DMS153 (cell line): ENCODE measurements around the gene GNPTG.
A peak's percentile ranks its signal among the peaks of the same experiment; 100 is the strongest.

Experiments used
- DNase-seq: peaks from one replicate; lab custom pipeline; 2025; lab: John Stamatoyannopoulos, UW

Gene GNPTG

GRCh38 chr16:1347286-1347855 lies 4.4 kb upstream of the GNPTG start:
- no peak for DNase-seq

DNA sequence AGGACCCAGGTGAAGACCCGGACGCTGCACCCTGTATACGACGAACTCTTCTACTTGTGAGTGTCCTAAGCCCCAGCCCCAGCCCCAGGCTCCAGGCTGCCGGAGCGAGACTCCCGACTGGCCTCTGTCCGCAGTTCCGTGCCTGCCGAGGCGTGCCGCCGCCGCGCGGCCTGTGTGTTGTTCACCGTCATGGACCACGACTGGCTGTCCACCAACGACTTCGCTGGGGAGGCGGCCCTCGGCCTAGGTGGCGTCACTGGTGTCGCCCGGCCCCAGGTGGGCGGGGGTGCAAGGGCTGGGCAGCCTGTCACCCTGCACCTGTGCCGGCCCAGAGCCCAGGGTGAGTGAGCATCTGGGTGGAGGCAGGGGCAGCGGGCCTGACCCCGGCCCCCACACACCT lies 3.8 kb upstream of the GNPTG start:
- DNase-seq, result no peak

- no peak for DNase-seq
Observed at GRCh38 chr16:1348441-1348840, 3.3 kb upstream of the GNPTG start.

DNA sequence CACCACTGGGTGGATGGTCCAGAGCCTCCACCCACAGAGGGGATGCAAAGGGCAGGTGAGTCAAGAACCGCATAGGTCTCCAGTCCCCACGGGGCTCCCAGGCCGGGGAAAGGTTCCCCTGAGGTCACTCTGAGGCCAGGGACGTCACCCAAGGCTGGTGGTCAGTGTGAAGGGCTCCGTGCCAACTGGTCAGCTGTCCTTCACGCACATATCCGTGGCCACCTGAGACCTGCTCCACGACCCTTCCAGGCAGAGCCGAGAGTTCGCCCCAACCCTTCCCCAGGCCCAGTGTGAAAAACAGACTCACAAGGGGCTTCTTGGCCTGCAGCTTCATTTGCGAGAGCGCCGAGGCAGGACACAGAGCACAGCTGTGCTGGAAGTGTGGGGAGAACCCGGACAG lies 2.8 kb upstream of the GNPTG start:
- DNase-seq, result no peak

GRCh38 chr16:1349351-1349750 lies 2.4 kb upstream of the GNPTG start:
- DNase-seq, result no peak

GRCh38 chr16:1349951-1350350 lies 1.8 kb upstream of the GNPTG start:
- DNase-seq, result no peak

DNA sequence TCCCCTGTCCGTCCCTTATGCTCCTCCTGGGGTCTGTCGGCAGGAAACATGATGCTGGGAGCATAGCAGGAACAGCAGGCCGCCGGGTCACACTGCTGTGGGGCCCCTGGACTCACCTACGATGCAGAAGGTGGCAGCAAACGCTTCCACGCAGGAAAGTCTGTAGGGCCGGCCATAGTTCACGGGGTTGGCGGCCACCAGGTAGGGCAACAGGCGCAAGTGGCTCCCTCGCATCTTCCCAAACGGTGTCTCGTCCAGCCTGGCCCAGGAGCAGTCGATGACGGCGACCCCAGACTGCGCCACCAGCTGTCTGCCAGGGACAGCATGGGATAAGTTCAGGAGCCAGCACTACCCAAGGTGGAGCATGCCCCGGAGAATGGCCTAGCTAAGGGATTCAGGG lies 1.0 kb upstream of the GNPTG start:
- no peak for DNase-seq

GRCh38 chr16:1351215-1351581 lies 533 bp upstream of the GNPTG start:
- no peak for DNase-seq

DNA sequence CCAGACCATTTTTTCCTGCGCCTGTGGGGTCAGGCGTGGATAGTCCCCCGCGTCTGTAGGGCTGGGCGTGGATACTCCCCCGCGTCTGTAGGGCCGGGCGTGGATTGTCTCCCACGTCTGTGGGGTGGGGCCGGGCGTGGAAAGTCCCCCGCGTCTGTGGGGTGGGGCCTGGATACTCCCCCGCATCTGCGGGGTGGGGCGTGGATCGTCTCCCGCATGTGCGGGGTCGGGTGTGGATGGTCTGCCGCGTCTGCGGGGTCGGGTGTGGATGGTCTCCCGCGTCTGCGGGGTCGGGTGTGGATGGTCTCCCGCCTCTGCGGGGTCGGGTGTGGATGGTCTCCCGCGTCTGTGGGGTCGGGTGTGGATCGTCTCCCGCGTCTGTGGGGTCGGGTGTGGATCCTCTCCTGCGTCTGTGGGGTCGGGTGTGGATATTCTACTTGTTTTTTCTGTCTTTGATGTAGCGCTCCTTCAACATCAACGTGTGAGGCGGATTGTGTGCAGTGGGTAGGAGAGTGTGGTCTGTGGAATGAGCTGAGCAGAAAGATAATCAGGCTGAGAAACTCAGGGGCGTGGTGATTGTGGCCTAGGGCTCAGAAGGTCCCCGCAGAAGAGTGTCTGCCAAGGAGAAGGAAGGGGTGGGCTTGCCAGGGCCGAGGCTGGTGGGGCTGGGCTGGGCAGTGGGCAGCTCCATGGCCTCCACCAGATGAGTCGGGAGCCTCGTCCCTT lies 3.2 kb downstream of the GNPTG start:
- no peak for DNase-seq

GRCh38 chr16:1355591-1355990 lies 3.9 kb downstream of the GNPTG start:
- no peak for DNase-seq

GRCh38 chr16:1356061-1356900 lies 4.5 kb downstream of the GNPTG start:
- no peak for DNase-seq

- DNase-seq, result no peak
Observed at GRCh38 chr16:1357906-1358566, 6.3 kb downstream of the GNPTG start.

DNA sequence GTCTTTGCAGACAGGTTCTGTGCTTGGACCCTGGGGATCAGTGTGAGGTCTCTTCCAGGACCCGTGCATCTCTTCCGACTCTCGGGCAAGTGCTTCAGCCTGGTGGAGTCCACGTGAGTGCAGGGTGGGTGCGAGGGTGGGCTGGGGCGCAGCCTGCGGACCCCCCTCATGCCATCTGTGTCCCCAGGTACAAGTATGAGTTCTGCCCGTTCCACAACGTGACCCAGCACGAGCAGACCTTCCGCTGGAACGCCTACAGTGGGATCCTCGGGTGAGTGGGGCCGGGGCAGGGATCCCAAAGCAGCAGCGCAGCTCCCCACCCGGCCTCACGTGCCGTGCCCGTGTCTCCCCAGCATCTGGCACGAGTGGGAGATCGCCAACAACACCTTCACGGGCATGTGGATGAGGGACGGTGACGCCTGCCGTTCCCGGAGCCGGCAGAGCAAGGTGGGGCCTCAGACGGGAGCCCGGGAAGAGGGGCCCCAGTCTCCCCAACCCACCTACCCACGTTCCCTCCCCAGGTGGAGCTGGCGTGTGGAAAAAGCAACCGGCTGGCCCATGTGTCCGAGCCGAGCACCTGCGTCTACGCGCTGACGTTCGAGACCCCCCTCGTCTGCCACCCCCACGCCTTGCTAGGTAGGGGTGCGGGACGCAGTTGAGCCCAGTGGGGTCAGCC lies 10.1 kb downstream of the GNPTG start:
- no peak for DNase-seq

DNA sequence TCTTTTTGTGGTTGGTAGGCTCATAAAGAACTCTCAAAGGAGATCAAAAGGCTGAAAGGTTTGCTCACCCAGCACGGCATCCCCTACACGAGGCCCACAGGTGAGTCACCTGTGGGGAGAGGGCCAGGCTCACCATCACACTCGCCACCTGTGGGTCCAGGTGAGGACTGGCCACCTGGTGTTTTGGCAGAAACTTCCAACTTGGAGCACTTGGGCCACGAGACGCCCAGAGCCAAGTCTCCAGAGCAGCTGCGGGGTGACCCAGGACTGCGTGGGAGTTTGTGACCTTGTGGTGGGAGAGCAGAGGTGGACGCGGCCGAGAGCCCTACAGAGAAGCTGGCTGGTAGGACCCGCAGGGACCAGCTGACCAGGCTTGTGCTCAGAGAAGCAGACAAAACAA lies 11.1 kb downstream of the GNPTG start:
- DNase-seq, result no peak

- DNase-seq, result peak; percentile 24
Observed at GRCh38 chr16:1363501-1364041, 11.8 kb downstream of the GNPTG start.

DNA sequence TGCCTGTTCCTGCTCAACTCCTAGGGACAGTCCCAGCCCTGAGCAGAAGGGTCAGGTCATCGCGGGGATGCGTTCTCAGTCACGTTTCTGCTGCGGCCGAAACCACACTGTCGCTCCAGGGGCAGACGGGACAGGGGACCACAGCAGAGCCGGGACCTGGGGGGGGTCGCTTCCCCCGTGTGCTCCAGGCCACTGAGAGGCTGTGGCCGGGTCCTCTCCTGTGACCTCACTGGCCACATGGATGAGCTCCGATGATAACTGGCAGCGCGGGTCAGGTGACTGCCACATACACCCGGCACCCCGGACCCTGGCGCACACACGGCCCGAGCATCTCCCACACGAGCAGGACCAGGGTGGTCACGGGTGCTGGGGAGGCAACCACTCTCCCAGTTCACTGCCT lies 12.8 kb downstream of the GNPTG start:
- DNase-seq, result no peak

- DNase-seq, result no peak
Observed at GRCh38 chr16:1366060-1366711, 14.5 kb downstream of the GNPTG start.

DNA sequence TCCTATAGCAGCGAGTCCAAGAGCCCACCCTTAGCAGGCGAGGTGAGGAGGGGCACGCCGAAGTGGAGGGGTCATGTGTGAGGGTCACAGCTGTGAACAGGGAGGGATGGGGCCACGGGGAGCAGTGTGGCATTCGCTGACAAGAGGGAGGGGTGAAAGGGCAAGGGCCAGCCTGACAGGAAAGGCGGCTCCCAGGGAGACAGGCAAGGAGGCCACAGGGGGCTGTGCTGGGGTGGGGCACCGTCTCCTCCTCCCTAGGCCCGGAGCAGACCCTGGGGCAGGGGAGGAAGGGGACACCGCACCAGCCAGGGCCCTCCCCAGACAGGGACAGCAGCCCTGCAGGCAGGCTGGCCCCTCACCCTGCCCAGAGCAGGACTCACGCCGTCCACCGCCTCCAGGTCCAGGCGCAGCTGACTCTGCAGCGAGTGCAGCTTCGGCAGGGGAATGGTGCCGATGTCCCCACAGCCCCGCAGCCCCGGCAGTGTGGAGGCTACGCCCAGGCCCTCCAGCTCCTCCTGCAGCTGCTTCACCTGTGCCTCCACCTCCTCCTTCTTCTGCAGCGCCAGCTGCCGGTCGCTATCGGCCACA lies 15.1 kb downstream of the GNPTG start:
- peak; percentile 42 for DNase-seq

DNA sequence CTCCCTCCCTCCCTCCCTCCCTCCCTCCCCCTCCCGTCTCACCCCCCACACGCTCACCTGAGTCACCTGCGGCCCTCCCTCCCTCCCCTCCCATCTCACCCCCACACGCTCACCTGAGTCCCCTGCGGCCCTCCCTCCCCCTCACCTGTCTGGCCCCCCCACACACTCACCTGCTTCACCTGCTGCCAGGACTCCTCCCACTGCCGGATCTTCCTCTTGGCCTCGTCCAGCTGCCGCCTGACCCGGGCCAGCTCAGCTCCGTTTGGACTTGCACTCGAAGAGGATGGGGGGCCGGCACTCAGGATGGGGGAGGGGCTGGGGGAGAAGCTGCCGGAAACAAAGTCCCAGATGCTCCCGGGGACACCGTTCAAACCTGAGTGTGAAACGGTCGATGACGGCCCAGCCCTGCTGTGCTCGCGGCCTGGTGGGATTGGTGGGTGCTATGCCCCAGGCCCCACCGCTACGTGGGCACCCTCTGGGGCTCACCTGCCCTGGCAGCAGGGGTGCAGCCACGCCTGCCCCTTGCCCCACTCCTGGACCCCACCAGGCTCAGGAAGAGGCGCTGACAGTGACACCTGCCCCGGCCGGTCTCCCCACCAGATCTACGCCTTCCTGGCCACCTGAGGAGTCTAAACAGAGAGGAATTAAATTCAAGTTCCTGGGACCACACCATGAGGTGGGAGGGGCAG lies 15.9 kb downstream of the GNPTG start:
- DNase-seq, result peak; percentile 74
